HG03521 (cell line): Measurements from ENCODE around the gene DEFB124.
"Not testable (repeated sequence)": the region's sequence is repeated elsewhere in the genome, so short reads cannot be mapped to it uniquely, and the experiment has no call there.

Source experiments
- ATAC-seq: cut with Tn5 transposase; IDR thresholded peaks from one replicate; pipeline ENCODE4 v1.9.1; 2021; ENCODE audit warnings: mild to moderate bottlenecking, moderate library complexity; ENCODE audit not compliant: unreplicated experiment

The DEFB124 gene

GRCh38 chr20:31489152-31489551 lies 14.2 kb upstream of the DEFB124 start:
- ATAC-seq: no peak

DNA sequence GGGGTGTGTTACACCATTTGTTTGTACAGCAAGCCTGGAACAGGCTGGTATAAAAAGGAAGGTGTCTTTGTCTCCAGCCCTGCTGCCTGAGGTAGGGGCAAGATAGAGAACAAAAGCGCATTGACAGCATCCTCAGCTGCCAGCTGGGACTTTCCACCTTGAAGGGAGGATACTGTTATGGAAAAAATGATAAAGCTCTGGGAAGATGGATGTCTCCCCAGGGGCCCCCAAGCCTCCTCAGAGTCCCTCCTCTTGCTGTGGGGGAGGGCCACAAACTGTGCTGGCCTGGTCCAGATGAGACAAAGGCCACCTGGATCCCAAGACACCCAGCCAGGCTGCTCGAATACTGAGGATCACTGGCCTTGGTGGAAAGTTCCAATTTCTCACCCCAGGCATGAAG lies 13.2 kb upstream of the DEFB124 start:
- no peak for ATAC-seq

DNA sequence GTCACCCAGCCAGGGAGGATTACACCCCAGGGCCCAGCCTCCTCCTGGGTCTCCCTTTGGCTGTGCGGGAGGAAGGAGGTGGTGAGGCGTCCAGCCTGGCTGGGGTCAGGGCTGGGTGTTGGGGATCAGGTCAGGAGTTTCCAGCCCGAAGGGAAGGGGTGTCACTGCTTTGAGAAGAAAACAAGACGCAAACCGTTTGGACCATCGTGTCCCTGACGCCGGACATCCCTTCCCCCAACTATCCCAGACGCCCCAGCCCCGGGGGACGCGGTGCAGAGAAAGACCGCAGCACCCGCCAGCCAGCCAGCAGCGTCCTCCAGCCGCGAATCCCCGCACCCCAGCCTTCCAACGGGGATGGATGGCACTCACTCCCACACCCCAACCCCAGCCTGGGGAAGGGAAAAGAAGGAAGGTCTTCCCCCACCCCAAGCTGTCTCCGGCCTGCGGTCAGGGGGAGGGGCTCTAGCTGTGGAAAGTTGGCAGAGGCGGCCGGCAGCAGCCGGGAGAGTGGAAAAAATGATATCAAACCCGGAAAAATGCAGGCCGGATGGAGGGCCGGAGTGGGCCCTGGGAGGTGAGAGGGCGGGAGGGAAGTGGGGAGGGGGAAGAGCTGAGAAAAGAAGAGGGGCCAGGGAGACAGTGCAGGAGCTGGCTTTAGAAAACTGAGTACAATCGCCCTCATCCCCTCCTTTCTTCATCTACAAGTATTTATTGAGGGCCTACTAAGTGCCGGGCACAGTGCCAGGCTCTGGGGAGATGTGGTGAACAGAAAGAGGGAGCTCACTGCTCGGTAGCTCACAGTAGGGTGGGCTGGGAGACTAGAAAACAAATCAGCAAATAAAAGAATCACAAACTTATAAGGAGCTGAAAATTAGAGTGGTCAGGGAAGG lies 10.8 kb upstream of the DEFB124 start:
- ATAC-seq: no peak

- no peak for ATAC-seq
These were observed 9.1 kb upstream of the DEFB124 start for GRCh38 chr20:31484001-31484400.

DNA sequence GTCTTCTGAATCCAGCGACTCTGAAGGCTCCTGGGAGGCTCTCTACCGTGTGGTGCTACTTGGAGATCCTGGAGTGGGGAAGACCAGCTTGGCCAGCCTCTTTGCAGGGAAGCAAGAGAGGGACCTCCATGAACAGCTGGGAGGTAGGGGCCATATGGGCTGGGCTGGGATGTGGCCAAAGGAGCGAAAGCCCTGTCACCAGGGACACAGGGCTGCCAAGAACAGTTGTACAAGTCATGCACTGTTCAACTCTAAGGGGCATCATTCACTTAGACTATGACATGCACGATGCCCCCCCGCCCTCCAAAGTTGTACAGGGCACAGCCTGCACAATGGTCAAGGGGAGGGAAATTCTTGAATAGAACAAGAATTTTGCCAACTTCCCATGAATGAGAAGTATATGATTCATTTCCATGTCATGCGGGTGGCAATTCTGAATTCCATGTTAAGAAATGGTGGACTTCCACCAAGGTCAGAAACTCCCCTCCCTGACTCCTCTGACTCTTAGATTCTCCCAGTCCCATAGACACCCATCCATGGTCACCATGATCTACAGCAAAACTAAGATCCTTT lies 1.8 kb upstream of the DEFB124 start:
- ATAC-seq: no peak

GRCh38 chr20:31476294-31476585 lies 1.3 kb upstream of the DEFB124 start:
- ATAC-seq: no peak

DNA sequence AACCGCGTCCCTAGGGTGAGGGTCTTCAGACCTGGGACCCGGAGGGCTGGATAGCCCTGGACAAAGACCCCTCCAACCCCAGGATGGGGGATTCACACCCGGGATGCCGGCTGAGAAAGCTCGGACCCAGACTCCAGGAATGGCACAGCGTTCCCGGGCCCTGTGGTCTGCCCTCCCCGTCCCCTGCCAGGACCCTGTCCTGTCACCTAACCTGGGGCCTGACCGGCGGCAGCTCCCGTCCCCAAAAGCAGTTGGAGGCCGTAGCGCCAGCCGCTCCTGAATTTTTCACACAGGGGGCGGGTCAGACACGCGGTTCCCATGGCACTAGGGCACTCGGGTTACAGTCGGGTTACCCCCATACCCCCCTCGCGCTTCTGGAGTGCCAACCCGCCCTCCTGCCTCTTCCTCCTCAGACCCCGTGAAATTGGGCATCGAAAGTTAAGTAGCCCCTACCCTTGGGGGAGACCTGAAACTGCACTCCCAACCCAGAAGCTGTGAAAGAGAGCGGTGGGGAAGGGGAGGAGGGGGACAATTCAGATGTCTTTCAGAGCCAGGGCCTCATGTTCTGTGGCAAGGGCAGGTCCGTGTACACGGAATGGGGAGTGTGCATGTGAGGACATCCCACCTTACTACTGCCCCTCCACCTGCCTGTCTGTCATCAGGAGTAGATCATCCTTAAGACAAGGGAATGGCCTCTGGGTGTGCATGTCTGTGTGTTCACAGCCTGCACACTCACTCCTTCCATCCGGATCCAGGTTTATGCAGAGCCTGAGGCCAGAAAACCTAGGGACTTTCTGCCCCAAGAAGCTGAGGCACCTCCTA lies 756 bp upstream of the DEFB124 start:
- ATAC-seq: no peak

DNA sequence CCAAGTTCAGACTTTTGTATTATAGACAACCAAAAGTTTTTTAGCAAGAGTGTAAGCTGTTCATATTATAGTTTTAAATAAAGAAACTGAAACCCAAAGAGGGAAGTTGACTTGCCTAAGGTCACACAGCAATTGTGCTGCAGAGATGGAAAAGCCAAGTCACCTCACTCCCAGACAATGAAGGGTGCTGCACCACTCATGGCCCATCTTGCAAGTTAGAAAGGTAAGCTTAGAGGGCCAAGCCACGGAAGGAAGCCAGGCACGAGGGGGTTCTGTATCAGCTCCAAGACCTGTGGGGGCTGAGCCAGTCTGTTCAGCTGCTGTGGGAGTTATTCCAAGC lies 860 bp downstream of the DEFB124 start:
- peak; percentile 59 for ATAC-seq

- ATAC-seq: no peak
These were observed 1.4 kb downstream of the DEFB124 start for GRCh38 chr20:31473331-31474096.

GRCh38 chr20:31472395-31473330 lies 2.3 kb downstream of the DEFB124 start:
- ATAC-seq: no peak

- not testable (repeated sequence) for ATAC-seq
These were observed 4.0 kb downstream of the DEFB124 start for GRCh38 chr20:31470946-31471345.

DNA sequence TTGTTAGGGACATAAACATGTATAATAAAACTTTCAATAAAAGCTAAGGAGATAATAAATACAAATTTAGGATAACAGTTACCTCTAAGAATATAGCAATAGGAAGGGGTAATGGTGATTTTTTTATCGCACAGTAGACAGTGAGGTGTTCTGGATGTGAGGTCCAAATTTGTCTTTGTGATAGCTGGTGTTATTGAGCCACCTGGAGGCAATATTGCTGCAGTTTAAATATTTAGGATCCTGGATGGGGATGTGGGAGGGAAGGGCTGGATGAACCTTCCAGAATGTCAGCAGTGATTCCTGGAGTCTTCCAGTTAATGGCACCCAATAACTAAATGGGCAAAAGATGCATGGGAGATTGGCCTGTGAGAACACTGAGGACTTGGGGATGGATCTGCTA lies 20.6 kb downstream of the DEFB124 start:
- ATAC-seq: no peak

- no peak for ATAC-seq
These were observed 22.4 kb downstream of the DEFB124 start for GRCh38 chr20:31452575-31452974.

DNA sequence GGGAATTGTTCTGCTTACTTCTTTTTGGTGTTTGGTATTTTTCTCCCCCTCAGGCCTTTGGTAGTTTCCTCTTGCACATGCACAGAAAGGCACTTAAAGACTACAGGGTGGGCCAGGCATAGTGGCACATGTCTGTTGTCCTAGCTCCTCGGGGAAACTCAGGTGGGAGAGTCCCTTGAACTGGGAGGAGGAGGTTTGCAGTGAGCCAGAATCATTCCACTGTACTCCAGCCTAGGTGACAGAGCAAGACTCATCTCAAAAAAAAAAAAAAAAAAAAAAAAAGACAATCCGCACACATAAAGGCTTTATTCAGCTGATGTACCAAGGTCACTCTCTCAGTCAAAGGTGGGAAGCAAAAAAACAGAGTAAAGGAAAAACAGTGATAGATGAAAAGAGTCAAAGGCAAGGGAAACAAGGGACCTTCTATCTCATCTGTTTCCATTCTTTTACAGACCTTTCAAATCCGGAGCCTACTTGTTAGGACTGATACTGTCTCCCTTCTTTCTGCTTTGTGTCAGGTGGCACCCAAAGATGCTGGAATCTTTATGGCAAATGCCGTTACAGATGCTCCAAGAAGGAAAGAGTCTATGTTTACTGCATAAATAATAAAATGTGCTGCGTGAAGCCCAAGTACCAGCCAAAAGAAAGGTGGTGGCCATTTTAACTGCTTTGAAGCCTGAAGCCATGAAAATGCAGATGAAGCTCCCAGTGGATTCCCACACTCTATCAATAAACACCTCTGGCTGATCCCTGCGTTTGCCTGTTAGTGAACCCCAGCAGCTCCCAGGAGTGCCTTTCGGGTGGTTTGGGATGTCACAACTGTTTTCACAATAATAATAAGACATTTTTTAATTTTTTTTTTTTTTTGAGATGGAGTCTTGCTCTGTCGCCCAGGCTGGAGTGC lies 25.2 kb downstream of the DEFB124 start:
- ATAC-seq: no peak

DNA sequence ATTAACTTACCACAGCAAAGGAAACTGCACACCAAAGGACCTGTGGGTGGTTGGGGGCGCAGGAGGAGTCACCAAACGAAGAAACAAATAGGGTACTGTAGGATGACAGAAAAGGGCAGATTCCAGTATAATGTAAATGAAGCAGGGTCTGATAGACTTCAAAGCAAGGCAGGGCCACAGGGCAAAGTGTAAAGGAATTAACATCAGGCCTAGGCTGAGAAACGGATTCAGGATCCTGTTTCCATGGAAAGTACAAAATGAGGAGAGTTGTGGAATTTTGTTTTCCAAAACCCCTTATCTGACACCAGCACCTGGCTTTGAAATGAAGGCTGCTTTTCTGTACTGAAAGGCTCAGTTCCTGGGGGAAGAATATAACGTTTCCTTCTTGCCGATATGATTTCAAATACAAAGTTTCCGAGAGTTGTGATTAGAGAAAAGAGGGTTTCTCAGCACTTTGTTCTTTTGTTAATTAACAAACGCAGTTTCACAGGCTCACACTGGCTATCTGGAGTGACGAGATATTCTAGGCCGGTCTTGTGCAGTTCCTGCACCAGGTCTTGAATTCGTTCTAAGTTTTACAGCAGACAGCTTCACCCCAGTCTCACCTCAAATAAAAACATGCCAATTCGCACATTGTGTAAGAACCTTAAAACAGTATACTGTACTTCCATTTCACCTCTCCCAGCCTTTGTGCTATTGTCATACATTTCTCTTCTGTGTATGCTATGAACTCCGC lies 28.7 kb downstream of the DEFB124 start:
- no peak for ATAC-seq

- ATAC-seq: no peak
These were observed 34.8 kb downstream of the DEFB124 start, which contains the start of gene DEFB123 for GRCh38 chr20:31440012-31440659. Gene DEFB123 (plus strand): TSS chr20:31440632. CDS start chr20:31440699, 67 bp downstream.

DNA sequence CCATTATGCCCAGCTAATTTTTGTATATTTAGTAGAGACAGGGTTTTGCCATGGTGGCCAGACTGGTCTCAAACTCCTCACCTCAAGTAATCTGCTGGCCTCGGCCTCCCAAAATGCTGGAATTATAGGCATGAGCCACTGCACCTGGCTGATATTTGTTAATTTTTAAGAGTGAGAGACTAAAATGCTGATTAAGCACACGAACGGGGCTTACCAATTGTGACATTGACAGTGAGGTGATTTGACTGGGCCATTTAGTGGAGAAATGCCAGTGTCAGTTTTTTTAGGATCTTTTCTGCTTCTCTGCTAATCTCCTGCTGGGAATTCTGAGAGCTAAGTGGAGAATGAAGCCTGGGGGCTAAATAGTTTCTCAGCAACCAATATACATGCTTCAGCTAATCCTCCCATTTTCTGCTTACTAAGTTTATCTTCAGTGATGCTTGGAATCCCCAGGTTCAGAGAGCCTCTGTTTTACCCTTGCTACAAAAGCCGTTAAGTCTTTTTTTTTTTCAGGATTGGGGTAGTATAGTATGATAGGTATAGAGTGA lies 44.3 kb downstream of the DEFB124 start:
- no peak for ATAC-seq
